ENCODE measurements around the gene KDM6A.

- no peak for TF ChIP-seq CTCF (conservative IDR thresholded peaks at IDR 0.05; ENCODE audit: low read depth, low read length)
- TF ChIP-seq EZH2 (IDR thresholded peaks at IDR 0.05; ENCODE audit: borderline replicate concordance, low read depth, low read length, poor library complexity, severe bottlenecking): no peak
These were observed 190.5 kb downstream of the KDM6A start for GRCh38 chrX:45063319-45064095.

Measured in A673 (cell line).